MM.1S (cell line): ENCODE data around the gene DIPK1B.

Experiments
- DNase-seq: peaks from one replicate; pipeline ENCODE4 v3.0.0-alpha.2; 2015
- H2AFZ ChIP-seq: fragments of 300-600 bp; sonication (generic); 2 replicates; pipeline ENCODE4 v1.6.0; 2016; ENCODE audit warnings: antibody characterized with exemption, low read length
- H3F3A ChIP-seq: fragments of 300-600 bp; sonication (generic); 2 replicates; pipeline ENCODE4 v1.6.1; 2016; ENCODE audit warnings: mild to moderate bottlenecking, antibody characterized with exemption, low read length, moderate library complexity, mixed read lengths; ENCODE audit not compliant: insufficient read depth
- H3K27ac ChIP-seq: fragments of 300-600 bp; sonication (generic); 2 replicates; pipeline ENCODE4 v1.5.1; 2016; ENCODE audit warnings: mild to moderate bottlenecking, low read length
- H3K27me3 ChIP-seq: fragments of 300-600 bp; sonication (generic); replicated peaks from 2 replicates; pipeline ENCODE4 v1.6.0; 2016; ENCODE audit warnings: low read length; ENCODE audit not compliant: insufficient read depth
- H3K36me3 ChIP-seq: fragments of 300-600 bp; sonication (generic); replicated peaks from 2 replicates; pipeline ENCODE4 v1.6.1; 2016; ENCODE audit warnings: mild to moderate bottlenecking, low read length, mixed read lengths; ENCODE audit not compliant: insufficient read depth
- H3K4me1 ChIP-seq: fragments of 300-600 bp; sonication (generic); 2 replicates; pipeline ENCODE4 v1.6.1; 2016; ENCODE audit warnings: low read length, mixed read lengths
- H3K4me2 ChIP-seq: fragments of 300-600 bp; sonication (generic); 2 replicates; pipeline ENCODE4 v1.6.0; 2016; ENCODE audit warnings: low read depth, low read length
- H3K4me3 ChIP-seq: fragments of 300-600 bp; sonication (generic); 2 replicates; pipeline ENCODE4 v1.5.1; 2016; ENCODE audit warnings: low read length, mixed read lengths
- H3K79me2 ChIP-seq: fragments of 300-600 bp; sonication (generic); 2 replicates; pipeline ENCODE4 v1.6.1; 2016; ENCODE audit warnings: mixed run types, low read length, mixed read lengths
- H3K9ac ChIP-seq: fragments of 300-600 bp; sonication (generic); 2 replicates; pipeline ENCODE4 v1.6.1; 2016; ENCODE audit warnings: low read length, mixed read lengths
- H3K9me2 ChIP-seq: fragments of 300-600 bp; sonication (generic); replicated peaks from 2 replicates; pipeline ENCODE4 v1.6.1; 2016; ENCODE audit warnings: mild to moderate bottlenecking, low read length, mixed read lengths; ENCODE audit not compliant: insufficient read depth
- H3K9me3 ChIP-seq: fragments of 300-600 bp; sonication (generic); replicated peaks from 2 replicates; pipeline ENCODE4 v1.6.1; 2016; ENCODE audit warnings: mild to moderate bottlenecking, low read length, mixed read lengths; ENCODE audit not compliant: insufficient read depth
- H4K20me1 ChIP-seq: fragments of 300-600 bp; sonication (generic); 2 replicates; pipeline ENCODE4 v1.6.1; 2016; ENCODE audit warnings: mild to moderate bottlenecking, low read length, moderate library complexity, mixed read lengths; ENCODE audit not compliant: insufficient read depth
- EZH2 ChIP-seq: fragments of 300-600 bp; sonication (generic); optimal IDR thresholded peaks from 2 replicates; pipeline ENCODE3; 2017; ENCODE audit warnings: low read depth, mild to moderate bottlenecking, antibody characterized with exemption, low read length, mixed read lengths
- EZH2phosphoT487 ChIP-seq: fragments of 300-600 bp; sonication (generic); IDR thresholded peaks from 2 replicates; pipeline ENCODE4 v1.6.1; 2018; ENCODE audit warnings: antibody characterized with exemption, low read length
- TF ChIP-seq, protein P1 (sequence below): fragments of 300-600 bp; sonication (generic); IDR thresholded peaks from 2 replicates; pipeline ENCODE4 v1.5.1; 2016; ENCODE audit warnings: antibody characterized with exemption, low read length, mixed read lengths

The DIPK1B gene

DNA sequence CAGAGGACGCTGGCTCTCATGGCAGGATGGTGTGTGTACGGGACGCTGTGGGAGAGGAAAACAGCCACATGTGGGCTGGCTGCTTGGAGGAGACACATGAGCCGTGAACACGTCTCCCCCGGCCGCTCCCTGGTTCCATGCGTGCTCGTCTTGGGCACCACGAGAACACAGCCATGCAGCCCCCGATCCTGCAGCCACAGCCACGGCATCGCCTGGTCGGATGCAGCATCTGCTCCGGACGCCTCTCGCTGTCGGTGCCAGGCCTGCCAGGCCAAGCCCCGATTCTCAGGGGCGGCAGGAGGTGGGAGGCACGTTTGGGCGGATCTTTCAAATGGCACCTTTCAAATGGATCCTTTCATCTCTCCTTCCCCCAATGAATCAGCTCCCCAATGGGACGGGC, 27.1 kb downstream of the DIPK1B start:
- no peaks in the 10 kb centered on the region for H3K9me3 ChIP-seq
- H3K36me3 ChIP-seq: no peaks in the 10 kb centered on the region
- no peaks in the 10 kb centered on the region for H3K9me2 ChIP-seq
- no peak overlapping the region for H3K9ac ChIP-seq
- no peak overlapping the region for H3K4me3 ChIP-seq
- no peaks in the 10 kb centered on the region for H4K20me1 ChIP-seq
- no peak overlapping the region for H3K4me2 ChIP-seq
- H3K4me1 ChIP-seq: no peaks in the 10 kb centered on the region
- TF ChIP-seq EZH2phosphoT487: no peak
- TF ChIP-seq, protein P1, sequence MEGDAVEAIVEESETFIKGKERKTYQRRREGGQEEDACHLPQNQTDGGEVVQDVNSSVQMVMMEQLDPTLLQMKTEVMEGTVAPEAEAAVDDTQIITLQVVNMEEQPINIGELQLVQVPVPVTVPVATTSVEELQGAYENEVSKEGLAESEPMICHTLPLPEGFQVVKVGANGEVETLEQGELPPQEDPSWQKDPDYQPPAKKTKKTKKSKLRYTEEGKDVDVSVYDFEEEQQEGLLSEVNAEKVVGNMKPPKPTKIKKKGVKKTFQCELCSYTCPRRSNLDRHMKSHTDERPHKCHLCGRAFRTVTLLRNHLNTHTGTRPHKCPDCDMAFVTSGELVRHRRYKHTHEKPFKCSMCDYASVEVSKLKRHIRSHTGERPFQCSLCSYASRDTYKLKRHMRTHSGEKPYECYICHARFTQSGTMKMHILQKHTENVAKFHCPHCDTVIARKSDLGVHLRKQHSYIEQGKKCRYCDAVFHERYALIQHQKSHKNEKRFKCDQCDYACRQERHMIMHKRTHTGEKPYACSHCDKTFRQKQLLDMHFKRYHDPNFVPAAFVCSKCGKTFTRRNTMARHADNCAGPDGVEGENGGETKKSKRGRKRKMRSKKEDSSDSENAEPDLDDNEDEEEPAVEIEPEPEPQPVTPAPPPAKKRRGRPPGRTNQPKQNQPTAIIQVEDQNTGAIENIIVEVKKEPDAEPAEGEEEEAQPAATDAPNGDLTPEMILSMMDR: no peak
- TF ChIP-seq EZH2: no peak
- H3K27ac ChIP-seq: no peak overlapping the region
- H3K27me3 ChIP-seq: peaks cover 87% of the 10 kb centered on the region
- no peak overlapping the region for H2AFZ ChIP-seq
- DNase-seq: no peak
- no peaks in the 10 kb centered on the region for H3F3A ChIP-seq
- no peaks in the 10 kb centered on the region for H3K79me2 ChIP-seq

DNA sequence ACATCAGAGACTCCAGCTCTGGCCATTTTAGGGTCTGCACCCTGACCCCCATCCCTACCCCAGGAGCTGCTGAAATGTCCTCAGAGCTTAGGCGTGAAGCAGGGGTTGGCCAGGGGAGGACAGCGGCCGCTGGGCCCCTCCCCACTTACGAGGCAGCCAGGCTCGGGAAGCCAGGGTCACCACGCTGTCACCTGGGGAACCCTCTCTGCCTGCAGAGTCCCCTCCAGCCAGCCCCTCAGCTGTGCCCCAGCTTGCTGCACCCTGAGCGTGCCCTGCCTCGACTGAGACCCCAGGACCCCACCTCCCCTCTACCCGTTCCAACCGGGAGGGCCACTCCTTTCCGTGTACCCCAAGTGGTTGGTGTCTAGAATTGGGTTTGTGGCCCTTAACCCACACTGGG, 27.7 kb downstream of the DIPK1B start:
- Histone ChIP-seq H3K4me1 (no peaks in the 10 kb centered on the region), H3K27ac (no peak overlapping the region), H3K9me3 (no peaks in the 10 kb centered on the region), H3K79me2 (no peaks in the 10 kb centered on the region), H3K9me2 (no peaks in the 10 kb centered on the region), H3K27me3 (peaks cover 89% of the 10 kb centered on the region), H3K4me3 (no peak overlapping the region), H3K9ac (no peak overlapping the region), H3K36me3 (no peaks in the 10 kb centered on the region), H2AFZ (no peak overlapping the region), H3K4me2 (no peak overlapping the region), H4K20me1 (no peaks in the 10 kb centered on the region), H3F3A (no peaks in the 10 kb centered on the region)
- no peak for DNase-seq
- TF ChIP-seq EZH2phosphoT487: no peak
- TF ChIP-seq, protein P1: no peak
- TF ChIP-seq EZH2: no peak

DNA sequence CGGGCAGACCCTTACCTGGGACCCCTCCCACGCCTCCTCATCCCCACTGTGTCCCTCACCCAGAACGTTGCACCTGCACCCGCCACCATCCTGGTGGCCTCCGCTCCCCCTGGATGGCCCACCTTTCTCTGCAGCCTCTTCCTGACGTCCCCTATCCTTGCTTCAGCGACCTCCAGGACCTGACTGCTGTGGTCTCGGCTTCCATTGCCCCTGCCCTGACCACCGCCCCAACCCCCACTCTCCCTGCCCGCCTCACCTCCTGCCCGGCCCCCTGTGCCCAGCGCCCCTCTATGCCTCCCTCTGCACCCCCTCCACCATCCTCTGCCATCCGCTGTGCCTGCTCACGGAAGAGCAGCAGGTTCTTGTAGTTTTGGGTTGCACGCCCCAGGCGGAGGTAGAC, 28.1 kb downstream of the DIPK1B start:
- H3K27ac ChIP-seq: no peak overlapping the region
- no peak overlapping the region for H2AFZ ChIP-seq
- no peak overlapping the region for H3K4me2 ChIP-seq

More for the DNA sequence above, 28.1 kb downstream of the DIPK1B start:
- H3F3A ChIP-seq: no peaks in the 10 kb centered on the region
- H3K9ac ChIP-seq: no peak overlapping the region
- no peaks in the 10 kb centered on the region for H3K36me3 ChIP-seq
- TF ChIP-seq EZH2phosphoT487 (no peak), EZH2 (no peak)
- TF ChIP-seq, protein P1: no peak
- H3K9me3 ChIP-seq: no peaks in the 10 kb centered on the region
- DNase-seq: no peak
- H3K9me2 ChIP-seq: no peaks in the 10 kb centered on the region
- no peaks in the 10 kb centered on the region for H3K79me2 ChIP-seq
- H3K4me1 ChIP-seq: no peaks in the 10 kb centered on the region
- H3K27me3 ChIP-seq: peaks cover 90% of the 10 kb centered on the region
- no peaks in the 10 kb centered on the region for H4K20me1 ChIP-seq
- H3K4me3 ChIP-seq: no peak overlapping the region
